Calu3 (cell line): ENCODE measurements around the gene SEL1L3. TPM values are rescaled to one million over a fixed set of nuclear protein-coding genes. Genes with fewer than 3 reads are reported as not detected.

ENCODE experiments used
- BruUV-seq: library from RNA; stranded (reverse); fragments of 400-500 nt; replicated peaks from 2 replicates; lab custom pipeline; 2021; lab: Mats Ljungman, UMichigan
- CTCF ChIA-PET: fragments of 300-600 bp; sonication (Branson Sonifier 250); formaldehyde crosslinking; loops from one replicate; lab custom pipeline; 2022; ENCODE audit warnings: antibody characterized with exemption; lab: Charles Lee
- DNase-seq: peaks from one replicate; pipeline ENCODE4 v3.0.0; 2022
- H3K27ac Mint-ChIP-seq: one replicate; pipeline ENCODE4 v1.8.0; 2022; ENCODE audit warnings: mixed read lengths; ENCODE audit not compliant: unreplicated experiment
- H3K27me3 Mint-ChIP-seq: one replicate; pipeline ENCODE4 v1.8.0; 2022; ENCODE audit warnings: mixed read lengths; ENCODE audit not compliant: unreplicated experiment
- H3K36me3 Mint-ChIP-seq: one replicate; pipeline ENCODE4 v1.8.0; 2022; ENCODE audit warnings: mild to moderate bottlenecking, moderate library complexity, mixed read lengths; ENCODE audit not compliant: insufficient read depth, unreplicated experiment
- H3K4me1 Mint-ChIP-seq: one replicate; pipeline ENCODE4 v1.8.0; 2022; ENCODE audit warnings: mild to moderate bottlenecking, low read depth, mixed read lengths; ENCODE audit not compliant: unreplicated experiment
- H3K4me3 Mint-ChIP-seq: one replicate; pipeline ENCODE4 v1.8.0; 2022; ENCODE audit warnings: mild to moderate bottlenecking, low read depth, moderate library complexity, mixed read lengths; ENCODE audit not compliant: unreplicated experiment
- H3K9me3 Mint-ChIP-seq: one replicate; pipeline ENCODE4 v1.8.0; 2022; ENCODE audit warnings: low read depth, mixed read lengths; ENCODE audit not compliant: unreplicated experiment
- CTCF ChIP-seq: fragments of 200-600 bp; IDR thresholded peaks from one replicate; pipeline ENCODE4 v1.8.0; 2022; ENCODE audit warnings: antibody characterized with exemption; ENCODE audit not compliant: unreplicated experiment
- intact Hi-C: fragments of 100-400 bp; cut with micrococcal nuclease; formaldehyde crosslinking; loops from one replicate; pipeline ENCODE4 v1.10.0; 2022; ENCODE audit not compliant: unreplicated experiment
- total RNA-seq: library from RNA; stranded (reverse); gene quantifications from 2 replicates; pipeline ENCODE4 v1.2.3, GENCODE V29; 2022

The SEL1L3 gene
- total RNA-seq, 1 experiment from 2014 or later = 120 TPM

- BruUV-seq = no TSS peak
- intact Hi-C loops = loop anchor here (5.0 to 10.0 kb wide), 2 partner anchors 104 to 237 kb away; partner anchors contain the start of gene SLC34A2
- CTCF ChIA-PET = no interaction called here
- no peak overlapping the region for H3K27ac Mint-ChIP-seq
- H3K4me1 Mint-ChIP-seq = peaks cover 24% of the 10 kb centered on the region
- no peak for TF ChIP-seq CTCF
- peaks cover 57% of the 10 kb centered on the region for H3K36me3 Mint-ChIP-seq
- no peaks in the 10 kb centered on the region for H3K9me3 Mint-ChIP-seq
- no peak overlapping the region for H3K4me3 Mint-ChIP-seq
- no peaks in the 10 kb centered on the region for H3K27me3 Mint-ChIP-seq
- no peak for DNase-seq
Measured at GRCh38 chr4:25759101-25759500, 103.7 kb downstream of the SEL1L3 start.

- TF ChIP-seq CTCF = no peak
- no TSS peak for BruUV-seq
- peaks cover 24% of the 10 kb centered on the region for H3K4me1 Mint-ChIP-seq
- H3K36me3 Mint-ChIP-seq = peaks cover 61% of the 10 kb centered on the region
- H3K4me3 Mint-ChIP-seq = no peak overlapping the region
- CTCF ChIA-PET = no interaction called here
- DNase-seq = peak; percentile 10
- H3K27ac Mint-ChIP-seq = no peak overlapping the region
- H3K27me3 Mint-ChIP-seq = no peaks in the 10 kb centered on the region
- no peaks in the 10 kb centered on the region for H3K9me3 Mint-ChIP-seq
- intact Hi-C loops = loop anchor here (2.0 to 10.0 kb wide), 3 partner anchors 103 to 317 kb away; partner anchors contain the start of gene SLC34A2
Measured at GRCh38 chr4:25757452-25757851, 105.3 kb downstream of the SEL1L3 start.

- Mint-ChIP-seq H3K27ac (peak overlapping the region; percentile 13), H3K27me3 (no peaks in the 10 kb centered on the region), H3K9me3 (no peaks in the 10 kb centered on the region), H3K4me1 (peaks cover 24% of the 10 kb centered on the region), H3K36me3 (peaks cover 68% of the 10 kb centered on the region), H3K4me3 (no peak overlapping the region)
- CTCF ChIA-PET = interaction anchor here (0.6 to 2.5 kb wide), 3 partner anchors 36 to 315 kb away, joined by 4 to 9 read pairs (median 6); no protein-coding TSS in a partner anchor
- peak; percentile 23 for DNase-seq
- no TSS peak for BruUV-seq
- intact Hi-C loops = loop anchor here (2.0 to 10.0 kb wide), 3 partner anchors 102 to 316 kb away; partner anchors contain the start of gene SLC34A2
- no peak for TF ChIP-seq CTCF
Measured at GRCh38 chr4:25756503-25756902, 106.3 kb downstream of the SEL1L3 start.

GRCh38 chr4:25755911-25756310 is 106.9 kb downstream of the SEL1L3 start:
- Mint-ChIP-seq H3K27ac (peak overlapping the region; percentile 85), H3K4me3 (no peak overlapping the region), H3K27me3 (no peaks in the 10 kb centered on the region), H3K4me1 (peaks cover 24% of the 10 kb centered on the region), H3K9me3 (no peaks in the 10 kb centered on the region), H3K36me3 (peaks cover 64% of the 10 kb centered on the region)
- DNase-seq = no peak
- CTCF ChIA-PET = interaction anchor here (1.7 to 2.5 kb wide), 2 partner anchors 36 to 314 kb away, joined by 6 to 9 read pairs; no protein-coding TSS in a partner anchor
- intact Hi-C loops = loop anchor here (2.0 to 10.0 kb wide), 3 partner anchors 101 to 315 kb away; partner anchors contain the start of gene SLC34A2
- BruUV-seq = no TSS peak
- no peak for TF ChIP-seq CTCF
